ENCODE results near the gene IFNG-AS1. TPM values are rescaled to one million over a fixed set of nuclear protein-coding genes. Genes with fewer than 3 reads are reported as not detected.

Gene IFNG-AS1
- total RNA-seq, 1 experiment from 2014 or later, result not detected

DNA sequence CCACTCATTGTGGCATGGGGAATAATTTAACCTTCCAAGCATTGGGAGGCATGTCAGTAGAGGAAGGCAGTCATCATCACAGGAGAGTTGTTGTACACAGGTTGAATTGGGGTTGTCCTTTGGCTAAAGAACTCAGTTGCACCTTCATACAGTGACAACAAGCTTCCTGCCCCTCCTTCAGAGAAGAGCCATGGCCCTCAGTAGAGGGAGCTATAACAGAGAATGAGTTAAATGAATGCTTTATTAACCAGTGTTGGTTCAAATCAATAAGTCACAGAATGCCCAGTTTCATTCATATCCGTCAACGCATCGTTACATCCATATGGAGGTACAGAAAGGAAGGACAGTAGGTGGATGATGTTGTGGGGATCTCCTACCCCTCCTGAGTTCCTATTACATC is 4.8 kb downstream of the IFNG-AS1 start:
- DNase-seq (ENCODE audit: low spot score), result no peak

GRCh38 chr12:67996347-67996746 is 7.1 kb downstream of the IFNG-AS1 start:
- DNase-seq (ENCODE audit: low spot score), result no peak

DNA sequence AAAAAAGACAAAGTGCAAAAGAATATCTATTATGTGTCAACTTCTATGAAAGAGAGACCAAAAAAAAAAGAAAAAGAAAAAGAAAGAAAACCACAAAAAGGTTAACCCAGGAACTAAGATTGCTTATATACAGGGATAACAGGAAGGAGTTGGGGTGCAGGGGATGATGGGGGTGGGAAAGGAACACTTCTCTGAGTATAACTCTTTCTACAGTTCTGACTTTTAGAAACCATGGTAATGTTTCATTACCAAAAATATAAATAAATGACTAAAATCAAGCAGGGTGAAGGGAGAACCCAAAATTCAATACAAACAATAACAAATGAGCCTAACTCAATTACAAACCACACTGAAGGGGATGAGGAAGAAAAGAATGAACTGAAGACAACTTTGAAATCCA is 9.1 kb downstream of the IFNG-AS1 start:
- no peak for DNase-seq (ENCODE audit: low spot score)

- no peak for DNase-seq (ENCODE audit: low spot score)
Measured at GRCh38 chr12:67999244-67999643, 10.0 kb downstream of the IFNG-AS1 start.

- DNase-seq (ENCODE audit: low spot score), result peak; percentile 21
Measured at GRCh38 chr12:68001486-68002466, 12.5 kb downstream of the IFNG-AS1 start.

DNA sequence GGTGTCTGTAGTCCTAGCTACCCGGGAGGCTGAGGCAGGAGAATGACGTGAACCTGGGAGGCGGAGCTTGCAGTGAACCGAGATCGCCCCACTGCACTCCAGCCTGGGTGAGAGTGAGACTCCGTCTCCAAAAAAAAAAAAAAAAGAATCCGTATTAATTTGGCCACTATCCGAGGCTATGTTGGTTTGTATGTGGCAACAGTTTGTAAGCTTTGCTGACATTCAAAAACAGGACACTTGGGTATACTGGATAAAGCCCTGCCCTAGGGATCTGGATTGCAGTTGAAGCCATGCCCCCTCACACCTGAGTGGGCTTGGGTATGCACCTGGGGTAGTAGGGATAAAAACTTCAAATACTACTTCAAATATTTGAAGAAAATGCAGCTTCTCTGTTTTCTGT is 14.5 kb downstream of the IFNG-AS1 start:
- DNase-seq (ENCODE audit: low spot score), result no peak

- no peak for DNase-seq (ENCODE audit: low spot score)
Measured at GRCh38 chr12:68007033-68007432, 17.8 kb downstream of the IFNG-AS1 start.

DNA sequence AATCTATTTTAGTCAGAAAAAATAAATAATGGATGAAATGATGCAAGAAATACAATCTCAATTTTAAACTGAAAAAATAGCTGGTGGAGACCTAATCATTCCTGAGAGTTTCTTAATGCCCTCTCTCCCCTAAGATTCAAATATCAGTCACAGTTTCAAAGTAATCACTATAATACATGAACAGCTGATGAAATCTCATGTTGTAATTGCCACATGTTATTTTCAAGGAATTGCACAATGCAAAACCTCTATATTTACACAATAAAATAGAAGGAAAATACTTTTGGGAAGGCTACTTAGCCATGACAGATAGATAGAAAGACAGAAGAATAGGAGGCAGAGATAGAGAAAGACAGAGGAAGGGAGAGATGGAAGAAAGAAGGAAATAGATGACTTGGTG is 18.2 kb downstream of the IFNG-AS1 start:
- DNase-seq (ENCODE audit: low spot score), result no peak

DNA sequence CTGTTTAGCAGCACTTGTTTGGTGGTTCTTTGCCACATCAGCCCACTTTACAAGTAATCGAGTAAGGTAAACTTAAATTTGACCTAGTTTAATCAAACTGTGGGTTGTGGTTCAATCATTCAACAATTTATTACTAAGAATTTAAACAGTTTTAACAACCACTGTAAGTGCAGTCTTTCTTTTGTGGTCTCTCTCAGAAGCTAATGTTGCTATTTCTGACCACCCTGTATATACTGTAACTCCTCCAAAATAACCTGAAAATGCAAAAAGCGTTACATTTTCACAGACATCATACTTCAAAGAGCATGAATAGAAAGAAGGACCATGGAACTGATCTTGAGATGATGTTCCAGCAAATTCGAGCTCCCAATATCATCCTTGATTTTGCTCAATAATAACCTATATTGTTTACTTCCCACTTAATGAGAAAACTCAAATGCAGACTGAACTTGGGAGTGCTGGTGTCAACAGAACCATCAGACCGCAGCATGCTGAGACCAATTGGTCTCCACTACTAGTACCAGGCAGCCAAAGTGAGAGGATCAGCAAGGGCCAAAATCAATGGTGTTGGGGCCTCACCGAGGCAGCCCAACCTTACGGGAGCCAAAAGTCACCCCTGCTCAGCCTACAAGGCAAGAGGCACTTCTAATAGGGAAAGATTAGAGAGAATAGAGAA is 22.1 kb downstream of the IFNG-AS1 start:
- DNase-seq (ENCODE audit: low spot score), result no peak

DNA sequence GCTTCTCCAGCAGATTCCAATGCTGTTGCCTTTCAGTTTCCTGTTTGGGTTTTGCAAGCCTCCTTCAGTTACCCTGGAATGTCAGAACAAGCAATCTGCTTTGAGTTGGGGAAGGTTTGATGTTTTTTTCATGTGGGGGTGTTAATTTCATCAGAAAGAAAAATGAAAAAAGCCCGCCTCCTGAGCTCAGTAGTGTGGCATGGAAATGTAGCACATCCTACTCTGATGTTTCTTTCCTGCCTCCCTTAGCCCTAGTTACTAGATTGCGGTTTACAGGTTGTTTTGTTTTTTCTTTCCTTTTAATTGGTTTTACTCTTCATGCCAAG is 22.6 kb downstream of the IFNG-AS1 start:
- DNase-seq (ENCODE audit: low spot score), result no peak

- DNase-seq (ENCODE audit: low spot score), result no peak
Measured at GRCh38 chr12:68012712-68013111, 23.5 kb downstream of the IFNG-AS1 start.

- DNase-seq (ENCODE audit: low spot score), result no peak
Measured at GRCh38 chr12:68013181-68013580, 23.9 kb downstream of the IFNG-AS1 start.

GRCh38 chr12:68016136-68016535 is 26.9 kb downstream of the IFNG-AS1 start:
- DNase-seq (ENCODE audit: low spot score), result no peak

- DNase-seq (ENCODE audit: low spot score), result no peak
Measured at GRCh38 chr12:68018315-68018714, 29.1 kb downstream of the IFNG-AS1 start.

DNA sequence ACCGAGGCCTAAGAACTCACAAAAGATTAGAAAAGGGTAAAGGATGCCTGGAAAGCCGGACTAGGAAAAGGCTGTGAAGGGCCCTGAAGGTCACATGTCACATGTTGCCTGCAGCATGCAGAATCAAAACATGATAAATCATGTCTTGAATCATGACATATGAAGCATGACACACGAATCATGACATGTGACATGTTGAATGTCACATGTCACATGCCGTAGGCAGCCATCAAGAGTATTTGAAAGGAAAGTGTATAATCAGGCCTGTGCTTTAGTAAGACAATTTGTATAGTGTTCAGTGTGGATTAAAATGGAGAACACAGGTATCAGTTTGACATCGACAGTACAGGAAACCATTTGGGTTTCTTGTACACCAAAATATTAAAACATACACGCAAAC is 30.8 kb downstream of the IFNG-AS1 start:
- no peak for DNase-seq (ENCODE audit: low spot score)

DNA sequence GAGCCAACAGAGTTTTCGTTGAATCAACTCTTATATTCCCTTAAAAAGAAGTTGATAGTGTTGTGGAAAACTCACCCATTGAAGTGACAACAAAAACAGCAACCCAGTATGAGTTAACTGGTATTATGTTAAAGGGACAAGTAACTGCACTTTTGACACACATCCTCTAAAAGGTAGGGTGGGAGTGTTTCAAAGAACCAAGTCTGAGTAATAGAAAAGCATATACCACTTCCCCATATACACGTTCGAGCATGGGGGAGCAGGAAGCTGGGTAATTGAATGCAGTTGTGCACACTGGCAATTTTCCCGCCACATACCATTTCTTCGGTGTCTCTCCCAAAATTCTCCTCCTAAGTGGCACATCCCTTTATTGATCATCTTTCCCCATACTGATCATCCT is 31.5 kb downstream of the IFNG-AS1 start:
- no peak for DNase-seq (ENCODE audit: low spot score)

GRCh38 chr12:68028647-68029046 is 39.4 kb downstream of the IFNG-AS1 start:
- no peak for DNase-seq (ENCODE audit: low spot score)

GRCh38 chr12:68030248-68030647 is 41.0 kb downstream of the IFNG-AS1 start:
- no peak for DNase-seq (ENCODE audit: low spot score)

DNA sequence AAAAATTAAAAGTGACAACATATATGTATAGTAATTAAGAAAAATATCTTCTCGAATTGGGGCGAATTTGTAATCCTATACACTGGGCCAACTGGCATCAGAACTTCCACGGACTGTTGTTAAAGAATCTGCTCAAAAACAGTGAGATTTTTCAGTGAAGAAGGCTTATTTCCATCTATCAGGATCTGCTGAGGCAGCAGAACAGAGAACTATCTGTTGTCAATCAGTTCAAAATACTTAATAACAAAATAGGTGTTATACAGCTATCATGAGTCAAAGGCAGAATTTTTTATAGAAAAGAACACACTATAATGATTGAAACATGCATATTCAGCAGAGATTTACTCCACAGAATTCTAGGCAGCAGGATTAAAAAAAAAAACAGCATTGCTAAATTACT is 41.9 kb downstream of the IFNG-AS1 start:
- DNase-seq (ENCODE audit: low spot score), result no peak

DNA sequence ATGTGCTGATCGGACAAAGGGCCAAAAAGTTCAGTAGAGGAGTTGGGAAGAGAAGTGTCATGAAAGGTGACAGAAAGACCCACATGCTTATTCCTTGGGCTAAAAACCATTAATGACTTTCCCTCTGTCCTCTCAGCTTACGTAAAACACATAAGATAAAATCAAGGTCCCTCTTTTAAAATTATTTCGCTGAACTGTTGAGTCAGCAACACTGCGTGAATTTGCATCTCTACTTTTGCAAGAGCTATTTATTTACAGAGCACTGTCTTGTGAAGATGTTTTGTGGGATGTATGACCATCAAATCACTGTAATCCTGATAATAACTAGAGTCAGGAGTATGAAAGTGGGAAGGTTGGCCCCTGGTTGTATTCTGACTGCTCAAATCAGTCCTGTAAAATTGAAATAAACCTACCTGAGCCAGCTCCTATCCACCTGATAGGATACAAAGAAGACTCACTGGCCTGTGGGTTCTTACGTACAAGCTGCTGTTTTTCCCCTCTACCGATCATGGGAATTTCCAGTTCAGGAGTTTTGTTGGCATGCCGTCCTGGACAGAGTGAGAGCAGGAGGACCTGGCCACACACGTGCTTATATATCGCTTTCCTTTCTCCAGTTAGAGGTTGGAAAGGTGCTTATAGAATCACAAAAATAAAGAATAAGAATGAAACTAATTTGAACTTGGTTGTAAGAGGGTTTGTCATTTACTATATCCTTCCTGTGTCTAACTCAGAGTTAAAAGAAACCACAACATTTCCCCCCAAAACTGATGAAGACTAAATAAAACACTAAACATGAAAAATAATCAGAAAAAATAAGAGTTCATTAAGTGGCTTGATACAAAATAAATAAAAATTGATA is 42.9 kb downstream of the IFNG-AS1 start:
- no peak for DNase-seq (ENCODE audit: low spot score)

GRCh38 chr12:68034567-68034966 is 45.3 kb downstream of the IFNG-AS1 start:
- no peak for DNase-seq (ENCODE audit: low spot score)

DNA sequence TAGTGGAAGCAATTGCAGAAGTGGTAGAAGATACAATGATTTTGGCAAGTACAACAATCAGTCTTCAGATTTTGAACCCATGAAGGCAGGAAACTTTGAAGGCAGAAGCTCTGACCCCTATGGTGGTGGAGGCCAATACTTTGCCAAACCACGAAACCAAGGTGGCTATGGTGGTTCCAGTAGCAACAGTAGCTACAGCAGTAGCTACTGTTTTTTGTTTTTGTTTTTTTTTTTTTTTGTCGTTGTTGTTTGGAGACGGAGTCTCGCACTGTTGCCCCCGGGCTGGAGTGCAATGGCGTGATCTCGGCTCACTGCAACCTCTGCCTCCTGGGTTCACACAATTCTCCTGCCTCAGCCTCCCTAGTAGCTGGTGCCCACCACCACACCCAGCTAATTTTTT is 47.4 kb downstream of the IFNG-AS1 start:
- DNase-seq (ENCODE audit: low spot score), result no peak

Data from A172 (cell line).